ENCODE results near the gene CERK. TPM values are rescaled to one million over a fixed set of nuclear protein-coding genes. Genes with fewer than 3 reads are reported as not detected.

The CERK gene
- total and polyA plus RNA-seq, 4 donors: 7.9 to 24.3 (median 10.2) TPM

DNA sequence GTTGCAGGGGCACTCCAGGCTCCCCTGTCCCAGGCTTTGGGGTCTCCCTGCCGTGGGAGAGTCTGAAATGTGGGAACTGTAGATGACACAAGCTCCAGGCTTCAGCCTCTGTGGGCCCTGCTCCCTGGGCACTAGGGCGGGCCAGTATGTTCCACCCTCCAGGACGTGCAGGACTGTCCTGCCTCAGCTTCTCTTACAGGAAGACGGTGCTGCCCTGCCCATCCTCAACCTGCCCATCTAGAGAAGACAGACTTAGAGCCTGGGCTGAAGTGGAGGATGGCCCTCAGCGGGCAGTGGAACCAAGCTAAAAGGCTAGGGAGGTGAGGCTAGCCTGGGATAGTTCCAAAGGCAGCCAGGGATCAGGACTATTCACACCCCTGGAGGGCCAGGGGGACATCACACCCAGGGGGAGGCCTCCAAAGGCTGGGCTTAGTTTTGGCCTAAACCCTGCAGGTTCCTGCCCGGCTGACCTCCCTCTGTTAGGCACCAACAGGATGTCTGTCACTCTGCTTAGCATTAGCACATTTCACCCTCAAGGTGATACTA, 4.0 kb upstream of the CERK start:
- H3K27ac ChIP-seq (ENCODE audit: low read depth in 1 of 2, low read length in 2 of 2): peak overlapping the region in 1 of 2 donors; percentile 91
- TF ChIP-seq EGR1 (IDR thresholded peaks at IDR 0.05; ENCODE audit: low read depth in 2 of 2) (no peak), NR2F2 (IDR thresholded peaks at IDR 0.05) (no peak), REST (IDR thresholded peaks at IDR 0.05) (no peak), TAF1 (conservative IDR thresholded peaks at IDR 0.05) (no peak), YY1 (IDR thresholded peaks at IDR 0.05) (no peak), GABPA (IDR thresholded peaks at IDR 0.05 in 1 of 2, conservative IDR thresholded peaks at IDR 0.05 in 1 of 2) (no peak), SP1 (IDR thresholded peaks at IDR 0.05) (no peak), CTCF (IDR thresholded peaks at IDR 0.05; ENCODE audit: low read depth, low read length, missing input control) (no peak), FOXA2 (IDR thresholded peaks at IDR 0.05) (no peak), RAD21 (IDR thresholded peaks at IDR 0.05) (no peak)
- TF ChIP-seq, protein P1, sequence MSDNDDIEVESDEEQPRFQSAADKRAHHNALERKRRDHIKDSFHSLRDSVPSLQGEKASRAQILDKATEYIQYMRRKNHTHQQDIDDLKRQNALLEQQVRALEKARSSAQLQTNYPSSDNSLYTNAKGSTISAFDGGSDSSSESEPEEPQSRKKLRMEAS (IDR thresholded peaks at IDR 0.05): no peak
- H3K27me3 ChIP-seq (ENCODE audit: control insufficient read depth in 4 of 4, insufficient read depth in 4 of 4, low read length in 3 of 4): no peaks in the 10 kb centered on the region
- no peak overlapping the region for H3K9ac ChIP-seq (ENCODE audit: low read depth in 1 of 2, low read length in 2 of 2)
- no peaks in the 10 kb centered on the region for H3K9me3 ChIP-seq (ENCODE audit: control insufficient read depth in 4 of 4, low read length in 3 of 4)
- H3K4me1 ChIP-seq (ENCODE audit: control insufficient read depth in 4 of 4, insufficient read depth in 4 of 4, low read length in 3 of 4): peaks cover 11 to 44% (median 27%) of the 10 kb centered on the region in 4 donors
- no peaks in the 10 kb centered on the region for H3K36me3 ChIP-seq (ENCODE audit: control insufficient read depth in 4 of 4, insufficient read depth in 3 of 4, low read depth in 1 of 4, low read length in 3 of 4)
- DNase-seq (ENCODE audit: low spot score): no peak
- WGBS: 92% methylated on average over 6 of the region's 6 CpGs
- H3K4me3 ChIP-seq (ENCODE audit: low read depth in 1 of 3, low read length in 3 of 3): no peak overlapping the region

GRCh38 chr22:46740910-46741780, 3.1 kb upstream of the CERK start:
- H3K9ac ChIP-seq (ENCODE audit: low read depth in 1 of 2, low read length in 2 of 2): no peak overlapping the region
- H3K36me3 ChIP-seq (ENCODE audit: control insufficient read depth in 4 of 4, insufficient read depth in 3 of 4, low read depth in 1 of 4, low read length in 3 of 4): no peaks in the 10 kb centered on the region
- peaks cover 15 to 53% (median 34%) of the 10 kb centered on the region in 4 donors for H3K4me1 ChIP-seq (ENCODE audit: control insufficient read depth in 4 of 4, insufficient read depth in 4 of 4, low read length in 3 of 4)
- H3K4me3 ChIP-seq (ENCODE audit: low read depth in 1 of 3, low read length in 3 of 3): no peak overlapping the region
- no peaks in the 10 kb centered on the region for H3K9me3 ChIP-seq (ENCODE audit: control insufficient read depth in 4 of 4, low read length in 3 of 4)
- DNase-seq (ENCODE audit: low spot score): no peak
- no peaks in the 10 kb centered on the region for H3K27me3 ChIP-seq (ENCODE audit: control insufficient read depth in 4 of 4, insufficient read depth in 4 of 4, low read length in 3 of 4)
- peak overlapping the region; percentile 63 to 91 for H3K27ac ChIP-seq (ENCODE audit: low read depth in 1 of 2, low read length in 2 of 2)
- WGBS: 69% methylated on average over 14 of the region's 14 CpGs
- peak; percentile 66 to 85 for TF ChIP-seq HNF4A (conservative IDR thresholded peaks at IDR 0.05)
- peak; percentile 59 for TF ChIP-seq FOXA2 (IDR thresholded peaks at IDR 0.05)
- TF ChIP-seq FOXA1 (IDR thresholded peaks at IDR 0.05): peak; percentile 78
- TF ChIP-seq EGR1 (IDR thresholded peaks at IDR 0.05; ENCODE audit: low read depth in 2 of 2): no peak
- TF ChIP-seq JUND (IDR thresholded peaks at IDR 0.05): peak in 1 of 2 donors; percentile 76
- TF ChIP-seq HNF4G (IDR thresholded peaks at IDR 0.05): no peak
- TF ChIP-seq NR2F2 (IDR thresholded peaks at IDR 0.05): no peak
- no peak for TF ChIP-seq TAF1 (conservative IDR thresholded peaks at IDR 0.05)
- peak; percentile 62 for TF ChIP-seq YY1 (IDR thresholded peaks at IDR 0.05)
- peak; percentile 93 for TF ChIP-seq SP1 (IDR thresholded peaks at IDR 0.05)
- peak; percentile 93 to 97 for TF ChIP-seq RXRA (IDR thresholded peaks at IDR 0.05)
- TF ChIP-seq REST (IDR thresholded peaks at IDR 0.05): peak; percentile 49
- TF ChIP-seq ZBTB33 (IDR thresholded peaks at IDR 0.05): no peak
